ENCODE results near the gene TAS2R42.

TAS2R42 gene

GRCh38 chr12:11147420-11147819, 39.3 kb downstream of the TAS2R42 start:
- WGBS: no CpG with 5 or more reads among the region's 1 CpG
- H3K9me3 ChIP-seq (ENCODE audit: insufficient read depth, low read depth, low read length): peaks cover 5% of the 10 kb centered on the region; the same call in 1 of the 2 replicates

GRCh38 chr12:11144297-11144696, 42.4 kb downstream of the TAS2R42 start:
- 72% methylated on average over 5 of the region's 5 CpGs for WGBS
- H3K9ac ChIP-seq (ENCODE audit: low read depth, low read length): no peak overlapping the region
- H3K36me3 ChIP-seq (ENCODE audit: insufficient read depth, low read length): peaks cover 17% of the 10 kb centered on the region; the same call in 1 of the 2 replicates

More at GRCh38 chr12:11147420-11147819, 39.3 kb downstream of the TAS2R42 start:
- H3K4me1 ChIP-seq (ENCODE audit: insufficient read depth, low read length): peaks cover under 1% of the 10 kb centered on the region; the same call in 1 of the 2 replicates
- peaks cover 12% of the 10 kb centered on the region; the same call in 1 of the 2 replicates for H3K36me3 ChIP-seq (ENCODE audit: insufficient read depth, low read length)
- H3K9ac ChIP-seq (ENCODE audit: low read depth, low read length): no peak overlapping the region
- H3K4me3 ChIP-seq (ENCODE audit: low read length): no peak overlapping the region
- H3K27ac ChIP-seq (ENCODE audit: low read depth, low read length): no peak overlapping the region
- no peaks in the 10 kb centered on the region for H3K27me3 ChIP-seq (ENCODE audit: insufficient read depth, low read length)

GRCh38 chr12:11143352-11143751, 43.4 kb downstream of the TAS2R42 start:
- Histone ChIP-seq H3K9ac (ENCODE audit: low read depth, low read length) (no peak overlapping the region), H3K4me3 (ENCODE audit: low read length) (no peak overlapping the region), H3K36me3 (ENCODE audit: insufficient read depth, low read length) (peaks cover 17% of the 10 kb centered on the region; the same call in 1 of the 2 replicates), H3K27me3 (ENCODE audit: insufficient read depth, low read length) (no peaks in the 10 kb centered on the region), H3K9me3 (ENCODE audit: insufficient read depth, low read depth, low read length) (no peaks in the 10 kb centered on the region), H3K4me1 (ENCODE audit: insufficient read depth, low read length) (no peaks in the 10 kb centered on the region), H3K27ac (ENCODE audit: low read depth, low read length) (no peak overlapping the region)
- WGBS: 80% methylated on average over 1 of the region's 2 CpGs

More at GRCh38 chr12:11144297-11144696, 42.4 kb downstream of the TAS2R42 start:
- H3K4me1 ChIP-seq (ENCODE audit: insufficient read depth, low read length): no peaks in the 10 kb centered on the region
- no peaks in the 10 kb centered on the region for H3K9me3 ChIP-seq (ENCODE audit: insufficient read depth, low read depth, low read length)
- H3K27me3 ChIP-seq (ENCODE audit: insufficient read depth, low read length): no peaks in the 10 kb centered on the region
- H3K4me3 ChIP-seq (ENCODE audit: low read length): no peak overlapping the region
- no peak overlapping the region for H3K27ac ChIP-seq (ENCODE audit: low read depth, low read length)

- Histone ChIP-seq H3K36me3 (ENCODE audit: insufficient read depth, low read length) (peaks cover 11% of the 10 kb centered on the region; the same call in 1 of the 2 replicates), H3K4me3 (ENCODE audit: low read length) (no peak overlapping the region), H3K27ac (ENCODE audit: low read depth, low read length) (no peak overlapping the region), H3K4me1 (ENCODE audit: insufficient read depth, low read length) (no peaks in the 10 kb centered on the region), H3K9ac (ENCODE audit: low read depth, low read length) (no peak overlapping the region), H3K27me3 (ENCODE audit: insufficient read depth, low read length) (no peaks in the 10 kb centered on the region), H3K9me3 (ENCODE audit: insufficient read depth, low read depth, low read length) (no peaks in the 10 kb centered on the region)
- no CpG with 5 or more reads among the region's 2 CpGs for WGBS
Observed at GRCh38 chr12:11136075-11136474, 50.7 kb downstream of the TAS2R42 start.
